SK-N-SH (cell line): Measurements from ENCODE around the gene FMO4. TPM values are rescaled to one million over a fixed set of nuclear protein-coding genes. Genes with fewer than 3 reads are reported as not detected.

Source experiments
- CTCF ChIA-PET: fragments of 300-600, 350-600 bp; formaldehyde crosslinking; extraction: SDS; loops from one replicate; lab custom pipeline; 2021; lab: Yijun Ruan, JAX
- POLR2A ChIA-PET: fragments of 350-600 bp; sonication (Branson Sonifier 250); formaldehyde crosslinking; extraction: SDS; loops from one replicate; lab custom pipeline; 2020; ENCODE audit warnings: antibody characterized with exemption, inconsistent platforms; lab: Yijun Ruan, JAX
- DNase-seq: peaks from one replicate; pipeline ENCODE4 v3.0.0; 2012
- H2AFZ ChIP-seq: fragments of 200-600 bp; sonication (generic); 2 replicates; pipeline ENCODE4 v1.8.1; 2016; ENCODE audit warnings: antibody characterized with exemption, mild to moderate bottlenecking, low read depth
- H3F3A ChIP-seq: fragments of 200-600 bp; sonication (generic); replicated peaks from 2 replicates; pipeline ENCODE3; 2016; ENCODE audit warnings: antibody characterized with exemption, mild to moderate bottlenecking; ENCODE audit not compliant: insufficient read depth
- H3K27ac ChIP-seq, 2 experiments: fragments of 200-500 bp in 1 of 2; fragments of 200-600 bp in 1 of 2; sonication (Bioruptor generic) in 1 of 2; sonication (generic), shearing (Covaris generic) in 1 of 2; 2 replicates each; pipeline versions ENCODE4 v1.5.1 to v1.6.1; 2014 to 2016; ENCODE audit warnings: low read depth in 2 of 2, inconsistent platforms in 1 of 2, low read length in 1 of 2, mild to moderate bottlenecking in 1 of 2, mixed read lengths in 1 of 2
- H3K27me3 ChIP-seq: fragments of 200-600 bp; sonication (generic), shearing (Covaris generic); 2 replicates; pipeline ENCODE4 v1.6.1; 2016; ENCODE audit warnings: mixed run types; ENCODE audit not compliant: insufficient read depth
- H3K36me3 ChIP-seq, 2 experiments: fragments of 200-500 bp in 1 of 2; fragments of 200-600 bp in 1 of 2; sonication (Bioruptor generic) in 1 of 2; sonication (generic) in 1 of 2; replicated peaks in 1 of 2; 2 replicates each; pipeline versions ENCODE3 to v1.5.1; 2014 to 2016; ENCODE audit warnings: low read length in 1 of 2, mild to moderate bottlenecking in 1 of 2; ENCODE audit not compliant: insufficient read depth in 2 of 2, control insufficient read depth in 1 of 2
- H3K4me1 ChIP-seq, 2 experiments: fragments of 200-500 bp in 1 of 2; fragments of 200-600 bp in 1 of 2; sonication (Bioruptor generic) in 1 of 2; sonication (generic), shearing (Covaris generic) in 1 of 2; 2 replicates each; pipeline versions ENCODE4 v1.5.1 to v1.6.1; 2014 to 2016; ENCODE audit warnings: low read depth in 1 of 2, low read length in 1 of 2, mixed run types in 1 of 2; ENCODE audit not compliant: insufficient read depth in 2 of 2, control insufficient read depth in 1 of 2
- H3K4me2 ChIP-seq: fragments of 200-600 bp; sonication (generic), shearing (Covaris generic); 2 replicates; pipeline ENCODE4 v1.6.1; 2017; ENCODE audit warnings: mixed run types
- H3K4me3 ChIP-seq, 2 experiments: fragments of 200-500 bp in 1 of 2; fragments of 200-600 bp in 1 of 2; sonication (Bioruptor generic) in 1 of 2; sonication (generic), shearing (Covaris generic) in 1 of 2; 2 replicates each; pipeline versions ENCODE4 v1.5.1 to v1.8.1; 2014 to 2016; ENCODE audit warnings: low read depth in 2 of 2, inconsistent platforms in 1 of 2, low read length in 1 of 2, mild to moderate bottlenecking in 1 of 2, mixed read lengths in 1 of 2, moderate library complexity in 1 of 2
- H3K79me2 ChIP-seq: fragments of 200-600 bp; sonication (generic); 2 replicates; pipeline ENCODE4 v1.8.1; 2017; ENCODE audit warnings: mild to moderate bottlenecking; ENCODE audit not compliant: insufficient read depth
- H3K9ac ChIP-seq: fragments of 200-600 bp; sonication (generic); 2 replicates; pipeline ENCODE4 v1.6.1; 2017; ENCODE audit warnings: mixed run types
- H3K9me2 ChIP-seq: fragments of 200-600 bp; sonication (generic); 2 replicates; pipeline ENCODE4 v1.6.1; 2017; ENCODE audit warnings: mixed run types
- H3K9me3 ChIP-seq: fragments of 200-600 bp; sonication (generic); 2 replicates; pipeline ENCODE4 v1.6.1; 2017; ENCODE audit warnings: mixed run types, mild to moderate bottlenecking, moderate library complexity
- H4K20me1 ChIP-seq: fragments of 200-600 bp; sonication (generic); 2 replicates; pipeline ENCODE4 v1.6.1; 2017; ENCODE audit warnings: mild to moderate bottlenecking, mixed run types; ENCODE audit not compliant: insufficient read depth
- CHD2 ChIP-seq: fragments of 150-350 bp; IDR thresholded peaks from 2 replicates; pipeline ENCODE4 v1.6.1; 2018; ENCODE audit warnings: low read length; ENCODE audit not compliant: partially characterized antibody
- JUND ChIP-seq: IDR thresholded peaks from 2 replicates; pipeline ENCODE4 v1.4.0; 2012
- MXI1 ChIP-seq: IDR thresholded peaks from 2 replicates; pipeline ENCODE4 v1.6.1; 2012; ENCODE audit warnings: mild to moderate bottlenecking, low read depth, low read length, improper control_type of control experiment
- NFIC ChIP-seq: IDR thresholded peaks from 2 replicates; pipeline ENCODE4 v1.4.0; 2012; ENCODE audit warnings: borderline replicate concordance
- NRF1 ChIP-seq: IDR thresholded peaks from 2 replicates; pipeline ENCODE4 v1.6.1; 2012; ENCODE audit warnings: low read depth, mild to moderate bottlenecking, low read length
- TCF12 ChIP-seq: IDR thresholded peaks from 2 replicates; pipeline ENCODE4 v1.4.0; 2012
- USF1 ChIP-seq: IDR thresholded peaks from 2 replicates; pipeline ENCODE4 v1.4.0; 2012; ENCODE audit warnings: low read depth, borderline replicate concordance
- whole genome bisulfite sequencing: methylation state at CpG from one replicate; pipeline ENCODE4 v1.1.6; 2017; ENCODE audit warnings: low lambda C conversion rate; 5-methylcytosine and 5-hydroxymethylcytosine counted together
- polyA plus RNA-seq, 3 experiments: library from polyadenylated mRNA; depleted of rRNA; stranded (reverse); fragments of >200 nt; gene quantifications; 2 replicates each; pipeline ENCODE4 v1.2.3, GENCODE V29; 2012
- TF ChIP-seq, protein P1 (sequence below): IDR thresholded peaks from 2 replicates; pipeline ENCODE4; 2012

Gene FMO4
- polyA plus RNA-seq, 1 of the 3 experiments (the other 2 are of a cell fraction), result 1.6 TPM

GRCh38 chr1:171343727-171344472 lies 29.9 kb downstream of the FMO4 start:
- H3K27me3 ChIP-seq, result no peaks in the 10 kb centered on the region
- H3K27ac ChIP-seq, result no peak overlapping the region
- no peaks in the 10 kb centered on the region for H3K36me3 ChIP-seq
- H3K9ac ChIP-seq, result no peak overlapping the region
- WGBS, result 34% methylated on average over 5 of the region's 5 CpGs
- H3K4me1 ChIP-seq, result no peaks in the 10 kb centered on the region
- H3K79me2 ChIP-seq, result no peaks in the 10 kb centered on the region
- no peaks in the 10 kb centered on the region for H3K9me3 ChIP-seq
- ChIA-PET POLR2A (no interaction called here), CTCF (interaction anchor here (1.2 kb wide), 1 partner anchor 9 kb away, joined by 3 read pairs; no protein-coding TSS in a partner anchor)
- DNase-seq, result no peak
- TF ChIP-seq TCF12, result no peak; the same call in 1 of the 2 replicates
- TF ChIP-seq, protein P1, sequence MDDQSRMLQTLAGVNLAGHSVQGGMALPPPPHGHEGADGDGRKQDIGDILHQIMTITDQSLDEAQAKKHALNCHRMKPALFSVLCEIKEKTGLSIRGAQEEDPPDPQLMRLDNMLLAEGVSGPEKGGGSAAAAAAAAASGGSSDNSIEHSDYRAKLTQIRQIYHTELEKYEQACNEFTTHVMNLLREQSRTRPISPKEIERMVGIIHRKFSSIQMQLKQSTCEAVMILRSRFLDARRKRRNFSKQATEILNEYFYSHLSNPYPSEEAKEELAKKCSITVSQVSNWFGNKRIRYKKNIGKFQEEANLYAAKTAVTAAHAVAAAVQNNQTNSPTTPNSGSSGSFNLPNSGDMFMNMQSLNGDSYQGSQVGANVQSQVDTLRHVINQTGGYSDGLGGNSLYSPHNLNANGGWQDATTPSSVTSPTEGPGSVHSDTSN, result peak; percentile 51
- TF ChIP-seq NFIC, result peak; percentile 53; the same call in 1 of the 2 replicates
- no peak for TF ChIP-seq JUND
- H3K4me2 ChIP-seq, result no peak overlapping the region
- no peaks in the 10 kb centered on the region for H3K9me2 ChIP-seq
- no peaks in the 10 kb centered on the region for H3F3A ChIP-seq
- no peak overlapping the region for H3K4me3 ChIP-seq
- no peaks in the 10 kb centered on the region for H4K20me1 ChIP-seq
- H2AFZ ChIP-seq, result no peak overlapping the region

DNA sequence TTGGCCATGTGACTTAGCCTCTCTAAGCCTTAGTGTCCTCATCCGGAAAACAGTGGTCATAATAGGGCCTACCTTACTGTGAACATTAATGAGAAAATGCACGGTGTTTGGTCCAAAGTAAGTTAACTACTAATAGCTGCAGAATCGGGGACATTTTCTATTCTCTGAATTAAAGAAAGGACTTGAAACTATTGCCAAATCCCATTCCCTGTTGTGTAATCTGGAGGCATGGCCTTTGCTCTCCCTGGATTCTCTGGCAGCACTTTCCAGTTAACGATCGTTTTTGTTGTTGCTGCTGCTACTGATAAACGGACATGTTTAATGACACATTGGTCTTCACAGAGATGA lies 30.5 kb downstream of the FMO4 start:
- H3K4me2 ChIP-seq, result no peak overlapping the region
- DNase-seq, result no peak
- H3K27me3 ChIP-seq, result no peaks in the 10 kb centered on the region
- POLR2A ChIA-PET, result no interaction called here
- TF ChIP-seq CHD2, result no peak
- no peak for TF ChIP-seq MXI1
- no peak for TF ChIP-seq NRF1
- no peak for TF ChIP-seq USF1
- TF ChIP-seq, all 33 proteins: peak for 0
- Histone ChIP-seq H3K9me2 (no peaks in the 10 kb centered on the region), H3K36me3 (no peaks in the 10 kb centered on the region), H3K9ac (no peak overlapping the region), H3K4me1 (no peaks in the 10 kb centered on the region), H3F3A (no peaks in the 10 kb centered on the region), H3K9me3 (no peaks in the 10 kb centered on the region), H3K4me3 (no peak overlapping the region), H3K79me2 (no peaks in the 10 kb centered on the region), H2AFZ (no peak overlapping the region), H4K20me1 (no peaks in the 10 kb centered on the region), H3K27ac (no peak overlapping the region)
- CTCF ChIA-PET, result interaction anchor here (1.2 kb wide), 1 partner anchor 8 kb away, joined by 3 read pairs; no protein-coding TSS in a partner anchor
- 31% methylated on average over 6 of the region's 6 CpGs for WGBS

- CTCF ChIA-PET, result no interaction called here
- Histone ChIP-seq H3K4me2 (no peak overlapping the region), H3K27ac (no peak overlapping the region), H3K27me3 (no peaks in the 10 kb centered on the region), H3K9me3 (no peaks in the 10 kb centered on the region), H2AFZ (no peak overlapping the region), H3K36me3 (no peaks in the 10 kb centered on the region), H3K9me2 (no peaks in the 10 kb centered on the region), H3K79me2 (no peaks in the 10 kb centered on the region), H3F3A (no peaks in the 10 kb centered on the region), H3K4me3 (no peak overlapping the region), H3K4me1 (no peaks in the 10 kb centered on the region), H4K20me1 (no peaks in the 10 kb centered on the region), H3K9ac (no peak overlapping the region)
- DNase-seq, result no peak
- POLR2A ChIA-PET, result no interaction called here
- TF ChIP-seq NFIC, result peak; percentile 41; the same call in 1 of the 2 replicates
- TF ChIP-seq TCF12, result peak; percentile 37
- TF ChIP-seq MXI1, result no peak
- TF ChIP-seq, all 33 proteins: peak for 2
Observed at GRCh38 chr1:171345536-171345935, 31.6 kb downstream of the FMO4 start.
